Subcutaneous adipose tissue (tissue), 4 donors: ENCODE measurements around the gene HOXA13. TPM values are rescaled to one million over a fixed set of nuclear protein-coding genes. Genes with fewer than 3 reads are reported as not detected.

Experiments used
- total RNA-seq, 4 donors: library from RNA; depleted of rRNA; stranded (reverse); fragments of >200 nt; gene quantifications; one replicate each; pipeline ENCODE4 v1.1.0, GENCODE V29; 2016
- TF ChIP-seq, protein P1 (sequence below): fragments of 450-650 bp; IDR thresholded peaks from one replicate; pipeline ENCODE4 v1.5.1; 2016; ENCODE audit warnings: low read depth, mild to moderate bottlenecking, control low read depth, antibody characterized with exemption, moderate library complexity

The HOXA13 gene
- total RNA-seq, 4 donors from 2014 or later: 0.44 to 0.68 (median 0.65) TPM; not detected in 1

DNA sequence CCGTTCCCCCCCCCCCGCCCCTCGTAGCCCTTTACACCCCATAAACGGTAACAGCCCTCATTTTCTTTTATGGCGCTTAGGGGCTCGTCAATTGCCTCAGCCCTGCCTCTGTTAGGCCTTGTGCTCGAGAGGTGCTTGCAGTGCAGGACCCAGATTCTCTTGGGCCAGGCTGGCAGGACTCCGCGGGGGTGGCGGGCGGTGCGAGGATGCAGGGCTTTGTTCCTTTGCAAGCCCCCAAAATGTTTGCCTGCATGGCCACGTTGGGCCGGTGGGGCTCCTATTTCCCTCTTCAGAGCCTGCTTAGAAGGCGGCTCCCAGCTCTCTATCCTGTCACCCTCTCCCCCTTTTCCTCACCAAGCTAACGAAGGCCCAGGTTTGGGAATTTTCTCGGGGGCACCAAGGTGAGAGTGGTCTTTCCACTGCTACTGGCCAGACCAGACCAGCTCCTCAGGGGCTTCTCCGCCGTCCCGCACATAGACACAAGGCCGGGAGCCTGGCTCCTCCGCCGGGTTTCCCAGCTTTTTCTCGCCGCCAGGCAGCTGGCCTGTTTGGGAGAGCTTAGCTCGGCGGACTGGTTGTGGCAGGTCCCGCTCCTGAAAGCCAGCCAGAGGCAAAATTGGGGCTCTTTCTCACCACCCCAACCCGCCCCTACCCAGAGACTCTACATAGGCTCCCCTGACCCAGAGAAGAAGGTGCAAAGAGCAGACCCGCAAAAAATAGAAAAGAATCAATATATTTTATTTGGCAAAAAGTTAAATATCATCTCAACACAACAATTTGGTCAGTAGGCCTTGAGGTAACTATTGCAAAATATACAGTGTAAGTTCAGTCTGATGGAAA is 38.0 kb downstream of the HOXA13 start:
- TF ChIP-seq, protein P1, sequence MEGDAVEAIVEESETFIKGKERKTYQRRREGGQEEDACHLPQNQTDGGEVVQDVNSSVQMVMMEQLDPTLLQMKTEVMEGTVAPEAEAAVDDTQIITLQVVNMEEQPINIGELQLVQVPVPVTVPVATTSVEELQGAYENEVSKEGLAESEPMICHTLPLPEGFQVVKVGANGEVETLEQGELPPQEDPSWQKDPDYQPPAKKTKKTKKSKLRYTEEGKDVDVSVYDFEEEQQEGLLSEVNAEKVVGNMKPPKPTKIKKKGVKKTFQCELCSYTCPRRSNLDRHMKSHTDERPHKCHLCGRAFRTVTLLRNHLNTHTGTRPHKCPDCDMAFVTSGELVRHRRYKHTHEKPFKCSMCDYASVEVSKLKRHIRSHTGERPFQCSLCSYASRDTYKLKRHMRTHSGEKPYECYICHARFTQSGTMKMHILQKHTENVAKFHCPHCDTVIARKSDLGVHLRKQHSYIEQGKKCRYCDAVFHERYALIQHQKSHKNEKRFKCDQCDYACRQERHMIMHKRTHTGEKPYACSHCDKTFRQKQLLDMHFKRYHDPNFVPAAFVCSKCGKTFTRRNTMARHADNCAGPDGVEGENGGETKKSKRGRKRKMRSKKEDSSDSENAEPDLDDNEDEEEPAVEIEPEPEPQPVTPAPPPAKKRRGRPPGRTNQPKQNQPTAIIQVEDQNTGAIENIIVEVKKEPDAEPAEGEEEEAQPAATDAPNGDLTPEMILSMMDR: no peak

DNA sequence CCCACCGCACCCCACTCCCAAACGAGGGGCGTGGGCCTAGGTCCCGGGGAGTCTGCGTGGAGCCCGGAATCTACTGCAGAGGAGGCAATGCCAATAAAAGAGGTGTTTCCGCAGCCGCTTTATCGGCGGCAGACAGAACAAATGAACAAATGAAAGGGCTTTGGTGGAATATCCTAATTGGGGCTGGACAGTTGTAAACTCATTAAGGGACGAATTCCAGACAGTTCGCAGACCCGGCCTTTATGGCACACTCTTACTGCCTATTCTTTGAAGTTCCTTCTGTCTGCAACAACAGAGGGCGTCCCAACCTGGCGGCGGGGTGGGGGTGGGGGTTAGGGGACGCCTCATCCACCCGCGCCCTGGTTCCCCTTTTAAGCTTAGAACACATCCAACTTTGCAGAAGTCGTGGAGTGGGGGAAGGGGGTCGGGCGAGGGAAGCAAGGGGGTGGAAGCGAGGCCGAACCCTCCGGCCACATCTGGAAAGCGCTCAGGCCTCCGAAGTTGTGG is 38.6 kb downstream of the HOXA13 start:
- TF ChIP-seq, protein P1: no peak

DNA sequence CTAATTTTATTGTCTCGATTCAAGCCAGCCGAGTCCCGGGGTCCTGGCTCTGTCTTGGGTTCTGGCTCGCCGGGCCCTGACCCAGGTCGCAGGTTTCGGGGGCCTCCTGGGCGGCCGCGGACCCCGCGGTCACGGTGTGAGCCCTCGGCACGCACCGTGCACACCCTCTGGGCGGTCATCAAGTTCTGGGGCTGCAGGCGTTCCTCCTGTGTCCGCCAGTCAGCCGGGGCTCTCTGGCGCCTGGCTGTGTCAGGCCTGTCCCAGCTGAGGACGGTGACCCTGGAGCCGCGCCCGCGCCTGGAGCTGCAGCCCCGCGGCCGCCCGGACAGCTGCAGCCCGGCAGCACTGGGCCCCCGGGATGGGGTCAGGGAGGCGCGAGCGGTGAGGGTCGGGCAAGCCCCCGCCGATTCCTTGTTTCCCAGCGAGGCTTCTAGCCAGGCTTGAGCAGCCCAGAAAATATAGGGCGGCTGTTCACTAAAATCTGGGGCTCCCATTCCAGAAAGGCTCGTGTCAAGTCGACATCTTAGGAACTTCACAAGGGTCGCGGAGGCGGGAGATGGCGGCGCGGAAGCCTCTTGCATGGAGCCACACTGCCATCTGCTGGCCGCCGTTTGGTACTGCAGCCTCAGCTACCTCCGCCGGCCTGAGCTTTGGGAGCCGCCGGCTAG is 39.2 kb downstream of the HOXA13 start:
- TF ChIP-seq, protein P1: no peak

DNA sequence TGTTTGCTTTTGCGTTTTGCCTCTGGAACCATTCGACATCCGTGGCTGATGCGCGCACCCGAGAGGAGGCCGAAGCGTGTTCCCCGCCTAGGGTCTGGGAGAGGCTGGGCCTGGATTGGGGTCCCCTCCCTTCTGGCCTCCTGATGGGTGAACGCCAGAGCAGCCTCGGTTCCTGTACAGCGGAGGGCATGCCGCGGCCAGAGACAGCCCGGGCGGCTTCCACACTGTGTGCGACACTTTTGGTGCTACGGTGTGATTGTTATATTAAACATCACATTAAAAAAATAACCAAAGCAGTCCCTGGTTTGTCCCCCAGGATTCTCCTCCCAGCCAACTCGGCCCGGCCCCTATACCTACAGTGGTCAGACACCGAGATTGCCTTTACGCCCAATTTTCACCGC is 39.7 kb downstream of the HOXA13 start:
- TF ChIP-seq, protein P1: no peak

DNA sequence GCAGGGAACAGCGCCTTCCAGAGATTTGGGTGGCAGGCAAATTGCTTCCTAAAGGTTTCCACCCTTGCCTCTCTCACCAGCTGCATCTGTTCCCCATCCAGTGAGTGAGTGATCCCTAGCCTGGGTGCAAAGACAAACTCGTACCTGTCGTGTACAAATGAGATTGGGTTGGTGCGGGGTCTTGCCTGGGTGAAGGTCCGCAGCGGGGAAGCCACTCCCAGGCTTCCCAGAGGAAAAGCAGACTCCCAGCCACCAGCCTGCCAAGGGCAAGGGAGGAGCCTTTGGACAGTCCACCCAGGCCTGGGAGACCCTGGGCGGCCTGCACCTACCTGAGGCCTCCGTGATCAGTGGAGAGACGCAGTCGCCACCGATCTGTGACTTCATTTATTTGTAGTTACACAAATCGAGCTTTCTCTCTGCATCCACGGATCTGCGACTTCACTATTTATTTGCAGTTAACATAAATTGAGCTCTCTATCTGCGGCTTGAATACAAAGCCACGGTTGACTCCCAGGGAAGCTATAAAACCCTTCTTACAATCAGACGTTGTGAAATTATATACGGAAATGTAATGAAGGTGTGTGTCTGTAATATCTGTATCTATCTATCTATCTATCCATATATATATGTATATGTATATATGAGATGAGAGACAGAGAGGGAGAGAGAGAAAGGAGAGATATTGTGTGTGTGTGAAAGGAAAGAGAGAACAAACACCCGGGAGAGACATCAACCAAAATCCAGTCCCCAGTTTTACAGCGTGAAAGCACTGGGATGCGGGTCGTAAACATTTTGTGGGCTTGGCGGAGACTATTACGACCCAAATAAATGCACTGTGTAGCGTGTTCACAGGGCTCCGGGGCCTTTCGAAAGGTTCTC is 40.4 kb downstream of the HOXA13 start:
- TF ChIP-seq, protein P1: no peak

DNA sequence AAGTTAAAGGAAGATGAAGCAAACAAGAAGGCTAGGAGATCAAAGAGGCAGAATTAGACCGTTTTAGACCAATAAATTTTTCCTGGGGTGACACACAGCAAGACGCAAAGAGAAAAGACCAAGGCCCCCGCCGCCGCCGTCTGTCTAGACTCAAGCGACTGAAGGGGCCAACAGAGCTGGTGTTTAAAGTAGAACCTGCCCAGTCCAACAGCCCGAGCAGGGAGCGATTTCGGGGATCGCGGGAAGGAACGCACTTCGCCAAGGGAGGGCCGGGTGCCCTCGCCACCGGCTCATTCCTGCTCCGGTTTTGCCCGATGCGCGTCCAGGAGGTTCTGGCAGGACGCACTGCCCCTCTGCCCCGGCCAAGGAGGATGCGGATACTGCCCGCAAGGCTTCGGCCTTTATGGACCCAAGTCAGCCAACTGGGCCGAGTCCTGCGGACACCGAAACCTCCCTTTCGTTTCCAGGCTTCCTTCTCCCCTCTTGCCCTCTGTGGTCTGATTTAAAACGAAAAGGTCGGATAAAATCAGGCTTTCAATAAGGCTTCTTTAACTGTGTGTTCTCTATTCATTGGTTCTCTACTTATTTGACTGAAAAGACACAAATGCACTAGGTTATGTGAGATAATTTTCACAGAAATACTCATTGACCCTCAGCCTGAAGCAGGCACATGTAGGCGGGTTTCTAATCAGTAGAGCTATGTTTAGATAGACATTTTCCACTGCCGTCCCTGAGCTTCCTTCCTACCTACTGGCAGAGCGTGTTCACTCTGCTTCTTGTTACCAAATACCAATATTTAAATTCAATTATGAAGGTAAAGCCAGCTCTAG is 41.2 kb downstream of the HOXA13 start:
- TF ChIP-seq, protein P1: no peak
